Breast epithelium (tissue), 3 donors: ENCODE results near the gene PCSK5.

Source experiments
- CTCF ChIP-seq, 3 donors: fragments of 450-650 bp; IDR thresholded peaks; one replicate each; pipeline ENCODE4 v1.5.1; 2016 to 2017; ENCODE audit warnings: antibody characterized with exemption in 3 of 3, mild to moderate bottlenecking in 3 of 3, moderate library complexity in 3 of 3
- POLR2A ChIP-seq: fragments of 450-650 bp; IDR thresholded peaks from one replicate; pipeline ENCODE4 v1.6.1; 2016; ENCODE audit warnings: antibody characterized with exemption, mild to moderate bottlenecking, moderate library complexity
- POLR2AphosphoS5 ChIP-seq, 3 donors: sonication (generic); formaldehyde crosslinking; IDR thresholded peaks; one replicate each; pipeline ENCODE4 v1.6.1; 2017; ENCODE audit warnings: antibody characterized with exemption in 3 of 3

GRCh38 chr9:76257311-76257710 lies 366.8 kb downstream of the PCSK5 start:
- TF ChIP-seq CTCF (IDR thresholded peaks at IDR 0.05) (no peak), POLR2A (no peak), POLR2AphosphoS5 (IDR thresholded peaks at IDR 0.05) (no peak)
